ENCODE results near the gene C5orf63.
"Not testable (repeated sequence)": the region's sequence is repeated elsewhere in the genome, so short reads cannot be mapped to it uniquely, and the experiment has no call there.

C5orf63 gene

DNA sequence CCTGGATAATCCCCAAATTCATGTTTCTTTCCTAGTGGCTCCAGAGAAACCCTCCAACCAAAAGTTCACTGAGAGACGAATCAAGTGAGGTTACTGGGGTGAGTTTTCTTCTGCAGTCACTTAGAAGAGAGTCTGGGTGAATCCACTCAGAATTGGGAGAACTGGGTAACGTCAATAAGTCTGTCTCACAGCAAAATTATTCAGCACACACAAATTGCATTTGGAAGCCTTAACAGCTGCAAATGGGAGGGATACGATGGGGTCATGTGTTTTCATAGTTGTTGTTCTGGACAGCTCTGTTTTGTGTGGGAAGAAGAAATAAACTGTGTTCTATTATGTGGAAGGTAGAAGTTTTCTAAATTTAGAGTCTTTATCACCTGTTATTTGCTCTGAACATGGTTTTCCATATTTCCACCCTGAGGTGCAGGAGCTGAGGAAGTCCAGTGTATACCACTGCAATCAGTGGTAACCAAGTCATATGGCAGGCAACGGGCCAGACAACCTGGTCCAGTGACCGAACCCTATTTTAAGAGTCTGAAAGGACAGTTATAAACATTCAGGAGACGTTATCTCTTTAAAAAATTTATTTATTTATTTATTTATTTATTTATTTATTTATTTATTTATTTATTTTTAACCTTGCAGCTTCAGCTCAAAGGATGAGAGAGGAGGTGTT is 64.9 kb downstream of the C5orf63 start:
- DNase-seq (ENCODE audit: low read depth): no peak

DNA sequence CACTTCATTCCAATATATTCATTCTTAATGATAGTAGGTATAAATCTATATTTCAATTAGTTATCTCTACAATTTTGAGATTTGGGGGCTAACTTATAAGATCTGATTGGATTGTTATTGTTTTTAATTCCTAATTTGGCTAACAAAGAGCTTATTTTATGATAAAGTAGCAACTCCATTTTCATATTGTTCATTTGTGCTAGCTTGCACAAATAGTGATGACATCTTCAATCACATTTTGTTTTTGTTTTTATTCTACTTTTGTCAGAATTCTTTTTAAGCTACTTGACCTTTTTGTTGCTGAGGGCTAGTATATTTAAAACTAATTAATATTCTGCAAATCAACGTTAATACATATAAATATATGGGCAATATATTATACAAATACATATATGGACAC is 65.8 kb downstream of the C5orf63 start:
- DNase-seq (ENCODE audit: low read depth): no peak

DNA sequence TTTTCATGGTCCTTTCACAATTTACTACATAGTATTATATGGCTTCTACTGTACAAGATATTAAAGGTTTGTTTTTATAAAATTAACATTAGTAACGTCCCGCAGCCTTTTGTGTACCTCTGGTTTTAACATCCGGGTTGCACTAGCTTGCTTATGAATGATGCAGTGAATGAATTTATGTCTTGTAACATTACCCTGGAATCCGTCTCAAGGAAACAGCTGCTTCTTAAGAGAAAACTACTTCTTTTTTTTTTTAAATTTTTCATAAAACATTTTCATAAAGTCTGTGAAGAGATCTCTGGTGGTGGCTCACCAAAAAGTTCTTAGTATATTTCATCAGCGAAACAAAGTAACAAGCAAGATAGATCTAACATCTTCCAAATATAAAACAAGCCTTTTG is 66.6 kb downstream of the C5orf63 start:
- DNase-seq (ENCODE audit: low read depth): no peak

DNA sequence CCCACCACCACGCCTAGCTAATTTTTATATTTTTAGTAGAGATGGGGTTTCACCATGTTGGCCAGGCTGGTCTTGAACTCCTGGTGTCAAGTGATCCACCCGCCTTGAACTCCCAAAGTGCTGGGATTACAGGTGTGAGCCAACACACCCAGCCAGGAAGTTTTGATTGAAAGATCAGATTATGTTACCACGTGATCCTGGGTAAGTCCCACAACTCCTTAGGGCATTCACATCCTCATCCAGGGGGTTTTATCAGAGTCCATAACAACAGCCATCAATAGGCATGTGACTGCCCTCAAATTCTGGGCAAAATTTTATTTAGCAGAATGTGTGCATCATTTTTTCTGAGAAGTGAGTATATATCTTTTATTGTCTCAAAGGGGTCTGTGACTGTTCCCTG is 68.0 kb downstream of the C5orf63 start:
- DNase-seq (ENCODE audit: low read depth): not testable (repeated sequence)

DNA sequence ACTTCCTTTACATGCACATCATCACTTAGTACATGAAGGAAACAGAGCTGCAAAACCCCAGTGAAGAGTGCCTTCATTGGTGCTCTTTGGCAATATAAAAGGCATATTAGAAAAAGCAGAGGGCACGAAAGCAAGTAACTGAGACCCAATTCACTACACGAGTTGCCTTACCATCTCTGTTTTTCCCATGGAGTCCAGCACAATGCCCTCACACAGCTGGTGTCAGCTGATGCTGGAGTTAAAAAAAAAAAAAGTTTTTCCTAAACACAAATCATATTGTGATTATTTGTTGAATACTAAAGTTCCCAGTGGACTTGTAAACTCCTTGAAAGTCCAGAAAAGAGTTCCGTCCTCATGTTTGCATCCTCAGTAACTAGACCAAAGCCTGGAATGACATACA is 68.6 kb downstream of the C5orf63 start:
- DNase-seq (ENCODE audit: low read depth): no peak

DNA sequence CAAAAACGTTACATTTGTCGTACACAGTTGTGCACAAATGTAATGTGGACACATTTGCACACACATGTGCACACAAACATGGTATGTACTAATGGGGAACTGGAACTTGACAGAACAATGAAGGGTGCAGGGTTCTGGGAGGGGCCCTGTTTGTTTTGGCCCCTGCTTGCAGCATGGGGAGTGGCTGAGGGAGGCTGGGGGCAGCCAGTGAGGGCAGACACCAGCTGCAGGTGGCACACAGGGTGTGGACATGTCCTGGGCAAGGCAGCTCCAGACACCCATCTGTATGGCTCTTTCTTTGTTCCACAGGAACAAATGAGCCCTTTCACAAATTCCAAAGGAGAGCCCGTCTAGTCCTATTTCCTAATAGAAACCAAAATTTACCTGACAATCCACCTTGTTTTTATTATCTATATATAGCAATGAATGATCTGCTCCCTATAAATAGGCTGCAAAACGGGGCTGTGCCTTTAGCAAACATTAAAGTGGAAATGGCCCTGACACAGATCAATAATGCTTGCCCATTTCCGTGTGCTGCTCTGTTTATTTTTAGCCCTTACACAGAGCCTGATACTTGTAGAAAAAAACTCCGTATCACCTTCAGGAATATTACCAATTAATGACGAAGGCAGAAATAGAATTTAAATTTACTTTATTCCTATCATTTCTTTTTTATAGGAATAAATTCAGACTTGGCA is 69.4 kb downstream of the C5orf63 start:
- no peak for DNase-seq (ENCODE audit: low read depth)

DNA sequence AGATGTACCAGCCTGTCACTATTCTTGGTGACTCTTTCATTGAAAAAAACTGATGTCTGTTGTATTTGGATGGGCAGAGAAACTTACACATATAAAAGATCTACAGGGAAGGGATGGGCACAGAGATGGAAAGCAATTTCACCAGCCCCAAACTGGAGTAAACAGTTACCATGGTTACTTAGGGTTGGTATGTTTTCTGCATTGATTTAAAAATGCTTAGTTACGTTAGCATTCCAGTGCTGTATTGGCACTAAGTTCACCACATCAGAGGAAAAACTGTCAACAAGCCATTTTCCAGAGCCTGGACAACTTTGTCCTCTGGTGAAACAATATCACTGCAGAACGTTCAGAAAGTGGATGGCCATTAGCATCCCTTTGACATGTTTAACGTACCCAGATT is 70.9 kb downstream of the C5orf63 start:
- no peak for DNase-seq (ENCODE audit: low read depth)

DNA sequence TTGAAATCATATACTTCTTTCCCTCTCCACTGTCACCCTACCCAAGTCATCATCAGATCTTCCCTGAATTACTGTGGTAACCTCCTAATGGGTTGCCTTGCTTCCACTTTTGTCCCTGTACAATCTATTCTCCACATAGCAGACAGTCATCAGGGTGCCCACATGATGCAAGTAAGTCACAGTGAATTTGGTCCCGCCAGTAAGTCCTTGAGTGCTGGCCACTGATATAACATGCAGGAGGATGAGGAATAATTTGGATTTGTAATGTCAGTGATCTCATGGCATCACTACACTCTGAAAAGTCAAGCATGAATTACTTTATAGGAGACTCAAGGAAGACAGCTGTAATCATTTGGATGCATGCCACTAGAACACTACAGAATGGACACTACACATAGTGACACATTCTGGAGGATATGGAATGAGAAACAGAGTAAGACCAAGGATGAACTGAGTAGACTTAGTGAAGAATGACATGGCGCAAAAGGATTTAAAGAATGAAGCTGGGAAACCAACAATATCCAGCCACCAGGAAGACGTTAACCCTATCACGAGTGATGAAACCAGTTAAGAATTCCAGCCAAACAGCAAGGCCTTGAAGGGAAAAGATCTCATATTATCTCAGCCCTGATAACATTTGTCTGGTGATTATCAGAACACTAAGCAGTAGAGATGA is 71.5 kb downstream of the C5orf63 start:
- no peak for DNase-seq (ENCODE audit: low read depth)

Data from T follicular helper cell (primary cell).